Tibial nerve (tissue), 3 donors: ENCODE measurements around the gene RB1.

Experiments used
- CTCF ChIP-seq, 5 experiments: fragments of 200-600 bp in 3 of 5; fragments of 450-650 bp in 2 of 5; sonication (generic) in 3 of 5; IDR thresholded peaks; one replicate each; pipeline ENCODE4 v1.5.1; 2016 to 2019; ENCODE audit warnings: antibody characterized with exemption in 5 of 5, mild to moderate bottlenecking in 3 of 5, moderate library complexity in 2 of 5
- POLR2A ChIP-seq, 2 donors: fragments of 450-650 bp; IDR thresholded peaks; one replicate each; pipeline ENCODE4 v1.6.1; 2017; ENCODE audit warnings: antibody characterized with exemption in 2 of 2, mild to moderate bottlenecking in 2 of 2, moderate library complexity in 2 of 2

- TF ChIP-seq CTCF (IDR thresholded peaks at IDR 0.05) (no peak), POLR2A (IDR thresholded peaks at IDR 0.05) (no peak)
Observed at GRCh38 chr13:48518083-48518482, 214.5 kb downstream of the RB1 start.
